Kidney (tissue), 14 donors: ENCODE results near the gene RNF13. TPM values are rescaled to one million over a fixed set of nuclear protein-coding genes. Genes with fewer than 3 reads are reported as not detected.
A peak's percentile ranks its signal among the peaks of the same experiment; 100 is the strongest.

Experiments
- DNase-seq, 5 donors: peaks; one replicate each; pipeline ENCODE4 v3.0.0-alpha.2; 2013 to 2020
- FAIRE-seq: peaks from 2 replicates; lab custom pipeline; 2012; peaks lifted over from hg19 to GRCh38; lab: Jason Lieb, UNC
- H3K27ac ChIP-seq, 2 donors: one replicate each; pipeline ENCODE4 v1.7.0; 2013; ENCODE audit warnings: low read depth in 2 of 2, low read length in 2 of 2, inconsistent platforms in 1 of 2
- H3K27me3 ChIP-seq: one replicate; pipeline ENCODE4 v1.7.1; 2013; ENCODE audit warnings: low read length, inconsistent platforms; ENCODE audit not compliant: control insufficient read depth, insufficient read depth
- H3K36me3 ChIP-seq, 3 donors: one replicate each; pipeline versions ENCODE4 v1.7.0 to v1.7.1; 2013; ENCODE audit warnings: low read length in 3 of 3, control low read depth in 1 of 3, inconsistent platforms in 1 of 3; ENCODE audit not compliant: insufficient read depth in 3 of 3, control insufficient read depth in 2 of 3
- H3K4me1 ChIP-seq, 3 donors: one replicate each; pipeline versions ENCODE4 v1.7.0 to v1.7.1; 2013; ENCODE audit warnings: low read length in 3 of 3, inconsistent platforms in 1 of 3, low read depth in 1 of 3; ENCODE audit not compliant: control insufficient read depth in 2 of 3, insufficient read depth in 2 of 3
- H3K4me3 ChIP-seq, 3 donors: one replicate each; pipeline versions ENCODE4 v1.7.0 to v1.8.1; 2013; ENCODE audit warnings: low read length in 3 of 3, control low read depth in 1 of 3, inconsistent platforms in 1 of 3
- H3K9ac ChIP-seq, 3 donors: one replicate each; pipeline versions ENCODE4 v1.7.0 to v1.7.1; 2013; ENCODE audit warnings: low read length in 3 of 3, control low read depth in 1 of 3, inconsistent platforms in 1 of 3
- H3K9me3 ChIP-seq, 3 donors: one replicate each; pipeline versions ENCODE4 v1.7.0 to v1.7.1; 2013; ENCODE audit warnings: low read length in 3 of 3, control low read depth in 1 of 3, inconsistent platforms in 1 of 3; ENCODE audit not compliant: control insufficient read depth in 2 of 3, insufficient read depth in 1 of 3
- intact Hi-C: fragments of 100-400 bp; cut with DNase I; formaldehyde crosslinking; loops from one replicate; pipeline ENCODE4 v1.11.1; 2022
- polyA plus RNA-seq: library from polyadenylated mRNA; stranded (reverse); fragments of 350-450 nt; fragmentation: Illumina TruSeq; extraction: RNeasy Lipid Tissue Mini Kit (QIAGEN cat#74804); gene quantifications from one replicate; pipeline ENCODE4 v1.2.3, GENCODE V29; 2014; ENCODE audit warnings: low read depth, low replicate concordance; ENCODE audit not compliant: insufficient read depth
- total RNA-seq: library from RNA; stranded (reverse); fragmentation: NEBNext Ultra II Directional; extraction: Animal tissue kit (Norgen Biotek cat#: 25700); gene quantifications from one replicate; pipeline ENCODE4 v1.2.1, GENCODE V29; 2021
- TF ChIP-seq, protein P1 (sequence below): IDR thresholded peaks from 3 replicates; pipeline ENCODE4 v1.5.1; 2012; ENCODE audit warnings: mild to moderate bottlenecking, moderate library complexity, borderline replicate concordance; ENCODE audit not compliant: insufficient read depth; ENCODE audit errors: extremely low read depth
- donor health status: control.
- donor health status: control.
- donor health status: control.
- donor health status: control.
- donor health status: control.
- donor health status: DM: yes; HTN: yes; CAD: no.
- donor health status: Normal renal cell carcinoma (clear cell type).

RNF13 gene
- total and polyA plus RNA-seq, 2 donors from 2014 or later: 54.1 to 87.1 TPM

DNA sequence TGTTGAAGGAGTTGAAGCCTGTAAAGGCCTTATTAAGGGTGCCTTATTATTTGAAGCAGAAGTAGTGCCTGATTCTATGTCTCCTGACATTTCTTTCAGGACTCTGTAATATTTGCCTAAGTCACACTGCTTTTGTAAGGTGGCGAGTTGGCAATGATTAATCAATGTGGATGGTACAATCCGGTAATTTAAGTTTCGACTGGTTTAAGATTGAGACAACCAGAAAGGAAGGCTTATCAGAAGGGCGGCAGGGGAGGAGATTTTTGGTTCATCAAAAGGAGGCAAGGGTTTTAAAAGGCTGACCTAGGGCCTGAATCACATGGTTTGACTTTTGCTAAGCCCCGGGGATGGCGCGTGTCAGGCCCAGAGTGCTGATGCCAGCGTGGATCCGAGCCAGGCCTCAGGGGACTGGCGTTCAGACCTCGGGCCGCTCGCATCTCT lies 830 bp upstream of the RNF13 start:
- Histone ChIP-seq H3K36me3 (no peaks in the 10 kb centered on the region), H3K4me3 (peak overlapping the region; percentile 86 to 98 (median 93)), H3K27me3 (no peaks in the 10 kb centered on the region), H3K9ac (peak overlapping the region; percentile 86 to 88 (median 87)), H3K27ac (peak overlapping the region; percentile 96 to 99), H3K4me1 (peaks cover 0 to 22% (median 15%) of the 10 kb centered on the region in 3 donors), H3K9me3 (no peaks in the 10 kb centered on the region)
- intact Hi-C loops: no loop called here
- TF ChIP-seq, protein P1, sequence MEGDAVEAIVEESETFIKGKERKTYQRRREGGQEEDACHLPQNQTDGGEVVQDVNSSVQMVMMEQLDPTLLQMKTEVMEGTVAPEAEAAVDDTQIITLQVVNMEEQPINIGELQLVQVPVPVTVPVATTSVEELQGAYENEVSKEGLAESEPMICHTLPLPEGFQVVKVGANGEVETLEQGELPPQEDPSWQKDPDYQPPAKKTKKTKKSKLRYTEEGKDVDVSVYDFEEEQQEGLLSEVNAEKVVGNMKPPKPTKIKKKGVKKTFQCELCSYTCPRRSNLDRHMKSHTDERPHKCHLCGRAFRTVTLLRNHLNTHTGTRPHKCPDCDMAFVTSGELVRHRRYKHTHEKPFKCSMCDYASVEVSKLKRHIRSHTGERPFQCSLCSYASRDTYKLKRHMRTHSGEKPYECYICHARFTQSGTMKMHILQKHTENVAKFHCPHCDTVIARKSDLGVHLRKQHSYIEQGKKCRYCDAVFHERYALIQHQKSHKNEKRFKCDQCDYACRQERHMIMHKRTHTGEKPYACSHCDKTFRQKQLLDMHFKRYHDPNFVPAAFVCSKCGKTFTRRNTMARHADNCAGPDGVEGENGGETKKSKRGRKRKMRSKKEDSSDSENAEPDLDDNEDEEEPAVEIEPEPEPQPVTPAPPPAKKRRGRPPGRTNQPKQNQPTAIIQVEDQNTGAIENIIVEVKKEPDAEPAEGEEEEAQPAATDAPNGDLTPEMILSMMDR: no peak
- no peak for FAIRE-seq
- no peak for DNase-seq

DNA sequence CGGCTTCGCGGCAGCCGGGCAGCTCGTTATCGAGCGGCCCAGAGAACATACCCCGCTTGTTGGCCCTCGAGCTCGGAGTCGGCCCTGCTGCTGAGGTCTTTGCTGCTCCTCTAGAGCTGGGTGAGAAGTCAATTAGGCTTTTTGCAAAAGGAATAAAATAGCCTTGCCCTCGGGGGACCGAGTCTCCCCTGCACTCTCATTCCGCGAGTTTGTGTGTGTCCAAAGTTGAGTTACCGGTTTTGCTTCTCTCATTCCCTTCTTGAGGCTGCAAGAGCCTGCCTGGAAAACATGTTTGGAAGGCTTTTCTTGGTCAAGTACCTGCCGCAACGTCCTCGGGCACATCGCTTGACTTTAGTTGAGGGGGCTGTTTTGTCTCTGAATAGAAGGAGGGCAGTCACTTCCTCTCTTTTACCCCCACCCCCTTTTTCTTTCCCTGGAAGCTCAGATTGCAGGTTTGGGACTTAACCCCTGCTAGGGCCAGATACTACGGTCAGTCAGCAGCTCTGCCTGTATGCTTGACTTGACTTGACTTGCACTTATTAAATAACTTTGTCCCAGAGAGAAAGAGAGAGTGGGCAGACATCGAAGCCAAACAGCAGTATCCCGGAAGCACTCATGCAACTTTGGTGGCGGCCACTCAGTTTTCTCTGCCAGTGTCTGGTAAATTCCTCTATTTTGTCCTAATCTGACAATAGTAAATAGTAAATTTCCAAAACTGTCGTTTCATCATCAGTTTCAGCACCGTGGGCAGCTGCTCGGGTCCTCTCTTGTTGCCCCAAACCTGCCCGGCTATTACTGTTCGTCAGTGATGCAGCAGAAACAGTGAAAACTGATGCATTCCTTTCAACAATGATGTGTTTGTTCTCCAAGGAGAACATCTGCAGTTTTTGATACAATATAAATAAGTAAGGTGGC lies 609 bp downstream of the RNF13 start:
- Histone ChIP-seq H3K9me3 (no peaks in the 10 kb centered on the region), H3K4me1 (peaks cover 0 to 22% (median 17%) of the 10 kb centered on the region in 3 donors), H3K36me3 (no peaks in the 10 kb centered on the region), H3K27ac (peak overlapping the region; percentile 96 to 99), H3K4me3 (peak overlapping the region; percentile 86 to 98 (median 93)), H3K27me3 (no peaks in the 10 kb centered on the region), H3K9ac (peak overlapping the region; percentile 87 to 97 (median 88))
- intact Hi-C loops: no loop called here
- DNase-seq: peak in 4 of 5 donors; percentile 31 to 83 (median 56)
- TF ChIP-seq, protein P1: no peak
- FAIRE-seq: no peak

DNA sequence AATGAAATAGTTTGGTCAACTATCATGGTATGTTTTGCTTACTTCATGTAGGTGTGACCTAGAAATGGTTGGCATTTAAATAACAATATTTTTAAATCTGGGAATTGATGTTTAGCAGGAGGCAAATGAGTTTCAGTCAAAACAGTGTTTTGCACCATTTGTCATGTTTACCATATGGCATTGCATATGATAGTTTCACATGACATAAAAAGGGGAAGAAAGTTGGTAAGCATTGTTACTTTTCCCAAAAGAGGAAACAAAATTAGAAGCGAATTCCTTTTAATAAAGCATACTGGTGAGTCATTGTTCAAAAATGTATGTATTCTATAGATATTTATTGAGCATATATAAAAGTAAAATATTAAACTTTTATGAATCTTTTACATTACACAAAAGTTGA lies 2.3 kb downstream of the RNF13 start:
- Histone ChIP-seq H3K36me3 (no peaks in the 10 kb centered on the region), H3K9ac (peak overlapping the region in 1 of 3 donors; percentile 7), H3K4me3 (peak overlapping the region in 2 of 3 donors; percentile 93 to 98), H3K27ac (peak overlapping the region in 1 of 2 donors; percentile 40), H3K27me3 (no peaks in the 10 kb centered on the region), H3K4me1 (peaks cover 0 to 22% (median 17%) of the 10 kb centered on the region in 3 donors), H3K9me3 (no peaks in the 10 kb centered on the region)
- FAIRE-seq: no peak
- intact Hi-C loops: no loop called here
- DNase-seq: no peak
- TF ChIP-seq, protein P1: no peak
